Spleen (tissue), 11 donors: ENCODE data around the gene SECTM1. TPM values are rescaled to one million over a fixed set of nuclear protein-coding genes. Genes with fewer than 3 reads are reported as not detected.
A peak's percentile ranks its signal among the peaks of the same experiment; 100 is the strongest.
"Not testable (repeated sequence)": the region's sequence is repeated elsewhere in the genome, so short reads cannot be mapped to it uniquely, and the experiment has no call there.

ENCODE experiments used
- DNase-seq: peaks from one replicate; pipeline ENCODE4 v3.0.0-alpha.2; 2020
- H3K27ac ChIP-seq, 8 donors: fragments of 200-600 bp; sonication (generic) in 7 of 8; 1 replicate in 4 of 8; 2 replicates in 4 of 8; pipeline versions ENCODE4 v1.5.0 to v1.8.0; 2016 to 2021; ENCODE audit warnings: inconsistent platforms in 4 of 8, mild to moderate bottlenecking in 4 of 8, moderate library complexity in 1 of 8
- H3K27me3 ChIP-seq, 7 donors: fragments of 200-600 bp; sonication (generic) in 6 of 7; replicated peaks in 1 of 7; 1 replicate in 4 of 7; 2 replicates in 3 of 7; pipeline versions ENCODE4 v1.5.0 to v1.8.0; 2016 to 2021; ENCODE audit warnings: inconsistent platforms in 3 of 7, mild to moderate bottlenecking in 1 of 7
- H3K36me3 ChIP-seq, 6 donors: fragments of 200-600 bp; sonication (generic) in 5 of 6; 1 replicate in 4 of 6; 2 replicates in 2 of 6; pipeline versions ENCODE4 v1.5.0 to v1.8.0; 2016 to 2021; ENCODE audit warnings: inconsistent platforms in 2 of 6
- H3K4me1 ChIP-seq, 6 donors: fragments of 200-600 bp; sonication (generic) in 5 of 6; 1 replicate in 3 of 6; 2 replicates in 3 of 6; pipeline versions ENCODE4 v1.5.0 to v1.8.0; 2016 to 2021; ENCODE audit warnings: inconsistent platforms in 3 of 6
- H3K4me3 ChIP-seq, 8 donors: fragments of 200-600 bp; sonication (generic) in 7 of 8; 1 replicate in 4 of 8; 2 replicates in 4 of 8; pipeline versions ENCODE4 v1.5.0 to v1.8.0; 2016 to 2021; ENCODE audit warnings: inconsistent platforms in 4 of 8, mild to moderate bottlenecking in 4 of 8, moderate library complexity in 2 of 8
- H3K9me3 ChIP-seq, 8 donors: fragments of 200-600 bp; sonication (generic) in 7 of 8; 1 replicate in 4 of 8; 2 replicates in 4 of 8; pipeline versions ENCODE4 v1.5.0 to v1.8.0; 2016 to 2021; ENCODE audit warnings: inconsistent platforms in 4 of 8
- CTCF ChIP-seq, 11 experiments: fragments of 200-600 bp in 7 of 11; fragments of 450-650 bp in 4 of 11; sonication (generic) in 4 of 11; IDR thresholded peaks in 8 of 11; conservative IDR thresholded peaks in 3 of 11; 1 replicate in 7 of 11; 2 replicates in 4 of 11; pipeline versions ENCODE4 v1.4.0 to v1.8.0; 2016 to 2021; ENCODE audit warnings: antibody characterized with exemption in 11 of 11, inconsistent platforms in 4 of 11, mild to moderate bottlenecking in 1 of 11
- POLR2A ChIP-seq, 3 donors: fragments of 450-650 bp; IDR thresholded peaks; one replicate each; pipeline ENCODE4 v1.5.1; 2017; ENCODE audit warnings: antibody characterized with exemption in 3 of 3, mild to moderate bottlenecking in 1 of 3
- POLR2AphosphoS5 ChIP-seq, 3 donors: sonication (generic); formaldehyde crosslinking; IDR thresholded peaks; one replicate each; pipeline ENCODE4 v1.5.1; 2017; ENCODE audit warnings: antibody characterized with exemption in 3 of 3
- WGBS, 5 donors: extraction: QIAGEN DNeasy Blood & Tissue Kit in 3 of 5; methylation state at CpG; one replicate each; pipeline versions ENCODE4 v1.1.5 to v1.1.7; 2013 to 2018; 5-methylcytosine and 5-hydroxymethylcytosine counted together
- intact Hi-C: fragments of 100-400 bp; cut with DNase I; formaldehyde crosslinking; loops from one replicate; pipeline ENCODE4 v1.15.0; 2023; ENCODE audit warnings: low total_unique reads
- polyA plus RNA-seq, 3 donors: library from polyadenylated mRNA; stranded (reverse); fragments of 200-250 nt; gene quantifications; one replicate each; pipeline ENCODE4 v1.2.1, GENCODE V29; 2013
- total RNA-seq, 7 donors: library from RNA; depleted of rRNA in 3 of 7; stranded (reverse); fragments of >200 nt in 3 of 7; fragmentation: NEBNext Ultra II Directional in 4 of 7; extraction: Animal tissue kit (Norgen Biotek cat#: 25700) in 4 of 7; gene quantifications; one replicate each; pipeline versions ENCODE4 v1.1.0 to v1.2.1, GENCODE V29; 2016 to 2021
- donor health status: healthy with polysubstance abuse.
- donor health status: DM: no; HTN: no; CAD: no; lungs with moderate emphysema.
- donor health status: DM: no; HTN: no; CAD: no.
- donor health status: Bipolar disorder and iron deficiency.
- donor health status: healthy.
- donor health status: DM: no; HTN: no; CAD: no.
- donor health status: DM: yes; HTN: yes; CAD: no.

SECTM1 gene
- total and polyA plus RNA-seq, 10 donors = 6.0 to 141 (median 60.4) TPM

- WGBS, 5 donors = 68 to 75% (median 73%) methylated on average over 17 to 28 of the region's 28 CpGs
- Histone ChIP-seq H3K36me3 (no peaks in the 10 kb centered on the region), H3K4me1 (peaks cover 3 to 24% (median 7%) of the 10 kb centered on the region in 6 donors), H3K4me3 (no peak overlapping the region), H3K27ac (no peak overlapping the region), H3K9me3 (no peaks in the 10 kb centered on the region), H3K27me3 (peaks cover 0 to 75% (median 0%) of the 10 kb centered on the region in 7 donors)
- intact Hi-C loops = loop anchor here (2.0 to 5.0 kb wide), 2 partner anchors 64 to 202 kb away; no protein-coding TSS in a partner anchor
- no peak for TF ChIP-seq POLR2A (IDR thresholded peaks at IDR 0.05)
- no peak for TF ChIP-seq POLR2AphosphoS5 (IDR thresholded peaks at IDR 0.05)
- peak in 3 of 11 experiments; percentile 10 to 24 (median 10) for TF ChIP-seq CTCF (IDR thresholded peaks at IDR 0.05 in 8 of 11, conservative IDR thresholded peaks at IDR 0.05 in 3 of 11)
- DNase-seq = no peak
Measured at GRCh38 chr17:82350182-82351030, 16.8 kb upstream of the SECTM1 start.

DNA sequence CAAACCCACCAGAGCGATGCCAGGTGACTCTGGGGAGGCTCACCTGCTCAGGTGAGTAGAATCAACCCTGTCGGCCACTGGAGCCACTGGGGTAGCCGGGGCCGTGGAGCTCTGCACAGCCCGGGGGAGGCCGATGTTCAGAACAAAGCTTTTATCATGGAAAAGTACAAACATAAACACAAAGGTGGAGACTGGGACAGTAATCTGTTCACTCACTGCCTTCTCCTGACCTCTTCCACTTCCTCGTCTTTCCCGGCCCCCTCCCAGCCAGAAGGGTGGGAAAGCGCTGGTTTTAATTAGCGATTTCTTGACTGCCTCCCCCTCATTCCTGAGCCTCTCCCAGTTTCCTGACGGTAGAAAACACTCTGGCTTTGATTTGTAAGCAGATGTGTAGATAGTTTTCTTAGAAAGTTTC lies 15.7 kb upstream of the SECTM1 start:
- Histone ChIP-seq H3K4me3 (no peak overlapping the region), H3K9me3 (no peaks in the 10 kb centered on the region), H3K27ac (no peak overlapping the region), H3K27me3 (peaks cover 0 to 72% (median 0%) of the 10 kb centered on the region in 7 donors), H3K36me3 (no peaks in the 10 kb centered on the region), H3K4me1 (peaks cover 3 to 24% (median 7%) of the 10 kb centered on the region in 6 donors)
- intact Hi-C loops = no loop called here
- TF ChIP-seq POLR2AphosphoS5 (IDR thresholded peaks at IDR 0.05) = no peak
- no peak for TF ChIP-seq POLR2A (IDR thresholded peaks at IDR 0.05)
- TF ChIP-seq CTCF (IDR thresholded peaks at IDR 0.05 in 8 of 11, conservative IDR thresholded peaks at IDR 0.05 in 3 of 11) = no peak
- DNase-seq = no peak
- WGBS, 5 donors = 57 to 76% (median 71%) methylated on average over 9 to 11 of the region's 11 CpGs

DNA sequence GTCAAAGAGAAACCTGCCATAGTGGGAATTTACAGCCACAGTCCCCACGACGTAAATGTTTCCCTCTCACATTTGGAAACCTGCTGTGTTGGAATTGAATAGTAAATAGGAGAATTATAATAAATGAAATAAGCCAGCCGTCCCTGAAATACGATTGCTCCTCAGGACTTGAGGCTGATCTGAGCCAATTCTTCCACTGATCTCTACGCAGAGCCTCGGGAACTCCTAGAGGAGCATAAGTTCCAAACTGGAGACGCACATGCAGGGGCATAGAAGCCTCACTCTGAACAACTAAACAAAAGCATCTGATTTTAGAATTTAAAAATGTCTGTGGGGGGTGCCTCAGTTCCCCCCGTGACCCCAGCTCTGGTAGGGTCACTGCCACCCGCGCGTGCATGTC lies 15.3 kb upstream of the SECTM1 start:
- Histone ChIP-seq H3K4me3 (no peak overlapping the region), H3K27me3 (peaks cover 0 to 68% (median 0%) of the 10 kb centered on the region in 7 donors), H3K27ac (no peak overlapping the region), H3K4me1 (peaks cover 3 to 24% (median 7%) of the 10 kb centered on the region in 6 donors), H3K9me3 (no peaks in the 10 kb centered on the region), H3K36me3 (no peaks in the 10 kb centered on the region)
- 73 to 85% (median 77%) methylated on average over 7 to 11 of the region's 11 CpGs for WGBS, 5 donors
- intact Hi-C loops = no loop called here
- TF ChIP-seq POLR2AphosphoS5 (IDR thresholded peaks at IDR 0.05) (no peak), CTCF (IDR thresholded peaks at IDR 0.05 in 8 of 11, conservative IDR thresholded peaks at IDR 0.05 in 3 of 11) (no peak), POLR2A (IDR thresholded peaks at IDR 0.05) (no peak)
- no peak for DNase-seq

- peaks cover 0 to 64% (median 0%) of the 10 kb centered on the region in 7 donors for H3K27me3 ChIP-seq
- H3K4me3 ChIP-seq = no peak overlapping the region
- H3K4me1 ChIP-seq = peaks cover 3 to 24% (median 7%) of the 10 kb centered on the region in 6 donors
- H3K9me3 ChIP-seq = no peaks in the 10 kb centered on the region
- no peak for TF ChIP-seq POLR2AphosphoS5 (IDR thresholded peaks at IDR 0.05)
- no peak for TF ChIP-seq CTCF (IDR thresholded peaks at IDR 0.05 in 8 of 11, conservative IDR thresholded peaks at IDR 0.05 in 3 of 11)
- TF ChIP-seq POLR2A (IDR thresholded peaks at IDR 0.05) = no peak
- intact Hi-C loops = no loop called here
- 68 to 82% (median 81%) methylated on average over 9 of the region's 9 CpGs for WGBS, 5 donors
- no peak for DNase-seq
- no peaks in the 10 kb centered on the region for H3K36me3 ChIP-seq
- no peak overlapping the region for H3K27ac ChIP-seq
Measured at GRCh38 chr17:82348434-82348833, 14.9 kb upstream of the SECTM1 start.

DNA sequence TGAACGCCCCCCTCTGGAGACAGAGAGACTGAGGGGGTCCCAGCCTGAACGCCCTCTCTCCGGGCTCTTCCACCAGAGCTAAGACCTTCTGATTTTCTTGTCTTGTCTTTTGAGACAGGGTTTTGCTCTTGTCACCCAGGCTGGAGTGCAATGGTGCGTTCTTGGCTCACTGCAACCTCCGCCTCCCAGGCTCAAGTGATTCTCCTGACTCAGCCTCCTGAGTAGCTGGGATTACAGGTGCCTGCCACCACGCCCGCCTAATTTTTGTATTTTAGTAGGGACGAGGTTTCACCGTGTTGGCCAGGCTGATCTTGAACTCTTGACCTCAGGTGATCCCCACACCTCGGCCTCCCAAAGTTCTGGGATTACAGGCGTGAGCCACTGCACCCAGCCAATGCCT lies 14.4 kb upstream of the SECTM1 start:
- peaks cover 3 to 24% (median 7%) of the 10 kb centered on the region in 6 donors for H3K4me1 ChIP-seq
- H3K27ac ChIP-seq, H3K9me3 ChIP-seq, H3K4me3 ChIP-seq, intact Hi-C loops, H3K36me3 ChIP-seq, DNase-seq: not testable (repeated sequence)
- WGBS, 5 donors = 85 to 91% (median 87%) methylated on average over 11 of the region's 11 CpGs
- peaks cover 0 to 61% (median 0%) of the 10 kb centered on the region in 7 donors for H3K27me3 ChIP-seq
